Right atrium auricular region (tissue), 2 donors: ENCODE results near the gene MET. TPM values are rescaled to one million over a fixed set of nuclear protein-coding genes. Genes with fewer than 3 reads are reported as not detected.

Source experiments
- DNase-seq: peaks from one replicate; pipeline ENCODE4 v3.0.0-alpha.2; 2019; ENCODE audit warnings: low spot score
- H3K27ac ChIP-seq, 2 donors: fragments of 200-600 bp; sonication (generic); 1 replicate in 1 of 2; 2 replicates in 1 of 2; pipeline ENCODE4 v1.5.1; 2016 to 2019
- H3K27me3 ChIP-seq, 2 donors: fragments of 200-600 bp; sonication (generic); one replicate each; pipeline versions ENCODE4 v1.5.1 to v1.6.0; 2017 to 2019
- H3K36me3 ChIP-seq: fragments of 200-600 bp; sonication (generic); one replicate; pipeline ENCODE4 v1.5.1; 2016
- H3K4me1 ChIP-seq, 2 donors: fragments of 200-600 bp; sonication (generic); one replicate each; pipeline versions ENCODE4 v1.5.1 to v1.6.0; 2017 to 2019
- H3K4me3 ChIP-seq, 2 donors: fragments of 200-600 bp; sonication (generic); 1 replicate in 1 of 2; 2 replicates in 1 of 2; pipeline ENCODE4 v1.5.1; 2017 to 2019; ENCODE audit warnings: mild to moderate bottlenecking in 1 of 2, moderate library complexity in 1 of 2
- H3K9me3 ChIP-seq, 2 donors: fragments of 200-600 bp; sonication (generic); one replicate each; pipeline ENCODE4 v1.5.1; 2019
- CTCF ChIP-seq, 2 donors: fragments of 200-600 bp; sonication (generic); IDR thresholded peaks; one replicate each; pipeline ENCODE4 v1.5.1; 2019; ENCODE audit warnings: antibody characterized with exemption in 2 of 2
- total RNA-seq, 2 donors: library from RNA; depleted of rRNA; stranded (reverse); fragments of >200 nt; gene quantifications; one replicate each; pipeline ENCODE4 v1.1.0, GENCODE V29; 2016

The MET gene
- total RNA-seq, 2 donors from 2014 or later: 16.1 to 17.5 TPM

GRCh38 chr7:116726713-116727431 lies 54.9 kb downstream of the MET start:
- Histone ChIP-seq H3K27me3 (no peaks in the 10 kb centered on the region), H3K9me3 (no peaks in the 10 kb centered on the region), H3K4me3 (no peak overlapping the region), H3K36me3 (no peaks in the 10 kb centered on the region), H3K4me1 (peaks cover 0 to 7% of the 10 kb centered on the region in 2 donors), H3K27ac (no peak overlapping the region)
- no peak for DNase-seq
- TF ChIP-seq CTCF (IDR thresholded peaks at IDR 0.05): no peak

- Histone ChIP-seq H3K4me3 (no peak overlapping the region), H3K9me3 (no peaks in the 10 kb centered on the region), H3K27ac (no peak overlapping the region), H3K27me3 (no peaks in the 10 kb centered on the region), H3K4me1 (peaks cover 0 to 7% of the 10 kb centered on the region in 2 donors), H3K36me3 (no peaks in the 10 kb centered on the region)
- no peak for TF ChIP-seq CTCF (IDR thresholded peaks at IDR 0.05)
- DNase-seq: no peak
Observed at GRCh38 chr7:116727432-116728009, 55.5 kb downstream of the MET start.

GRCh38 chr7:116728413-116728812 lies 56.4 kb downstream of the MET start:
- no peak for DNase-seq
- Histone ChIP-seq H3K27ac (no peak overlapping the region), H3K4me3 (no peak overlapping the region), H3K36me3 (no peaks in the 10 kb centered on the region), H3K27me3 (no peaks in the 10 kb centered on the region), H3K4me1 (peaks cover 0 to 7% of the 10 kb centered on the region in 2 donors), H3K9me3 (no peaks in the 10 kb centered on the region)
- TF ChIP-seq CTCF (IDR thresholded peaks at IDR 0.05): no peak

DNA sequence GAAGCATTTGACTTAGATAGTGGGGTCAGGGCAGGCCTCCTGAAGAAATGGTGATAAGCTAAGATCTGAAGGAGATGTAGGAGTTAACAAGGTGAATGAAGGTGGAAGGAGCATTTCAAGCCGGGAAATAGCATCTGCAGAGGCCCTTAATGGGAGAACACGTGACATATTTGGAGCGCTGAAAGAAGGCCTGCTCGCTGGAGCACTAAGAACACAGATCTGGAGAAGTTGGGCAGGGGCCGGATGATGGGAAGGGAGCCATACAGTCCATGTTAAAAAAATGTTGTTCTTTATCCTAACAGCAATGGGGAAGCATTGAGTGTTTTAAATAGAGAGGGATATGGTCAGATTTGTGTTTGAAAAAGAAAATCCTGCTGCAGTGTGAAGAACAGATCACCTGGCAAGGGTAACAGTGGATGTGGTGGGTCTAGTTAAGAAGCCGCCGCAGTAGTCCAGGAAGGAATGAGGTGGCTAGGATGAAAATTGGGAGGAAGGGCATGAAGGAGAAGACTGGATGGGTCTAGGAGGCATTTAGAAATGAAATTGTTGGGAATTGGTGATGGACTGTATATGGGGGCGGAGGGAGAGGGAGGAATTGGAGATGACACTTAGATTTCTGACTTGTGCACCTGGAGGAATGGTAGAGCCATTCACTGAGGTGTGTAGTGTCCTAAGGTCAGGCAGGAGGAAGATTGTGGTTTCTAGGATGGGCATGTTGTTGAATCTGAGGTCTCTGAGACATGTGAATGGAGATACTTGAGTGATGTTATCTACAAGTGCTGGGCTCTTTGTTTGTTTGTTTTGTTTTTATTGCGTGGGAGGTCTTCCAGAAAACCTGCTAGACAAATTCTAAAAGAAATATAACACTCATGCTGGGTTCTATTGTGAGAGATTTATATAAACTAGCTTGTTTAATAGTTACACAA lies 58.4 kb downstream of the MET start:
- no peak for TF ChIP-seq CTCF (IDR thresholded peaks at IDR 0.05)
- Histone ChIP-seq H3K27ac (no peak overlapping the region), H3K27me3 (no peaks in the 10 kb centered on the region), H3K36me3 (no peaks in the 10 kb centered on the region), H3K4me1 (peaks cover 0 to 7% of the 10 kb centered on the region in 2 donors), H3K9me3 (no peaks in the 10 kb centered on the region), H3K4me3 (no peak overlapping the region)
- no peak for DNase-seq

GRCh38 chr7:116731023-116731395 lies 59.0 kb downstream of the MET start:
- Histone ChIP-seq H3K27me3 (no peaks in the 10 kb centered on the region), H3K4me1 (peaks cover 0 to 7% of the 10 kb centered on the region in 2 donors), H3K4me3 (no peak overlapping the region), H3K9me3 (no peaks in the 10 kb centered on the region), H3K36me3 (no peaks in the 10 kb centered on the region), H3K27ac (no peak overlapping the region)
- DNase-seq: no peak
- TF ChIP-seq CTCF (IDR thresholded peaks at IDR 0.05): no peak
